WERI-Rb-1 (cell line): Measurements from ENCODE around the gene CTU2.

Experiments
- DNase-seq: peaks from one replicate; pipeline ENCODE4 v3.0.0-alpha.2; 2020
- H3K27ac ChIP-seq: fragments of 250-450 bp; sonication (Bioruptor Pico); 2 replicates; pipeline ENCODE4 v1.5.1; 2020; ENCODE audit warnings: mild to moderate bottlenecking, moderate library complexity
- H3K27me3 ChIP-seq: fragments of 250-450 bp; sonication (Bioruptor Pico); 2 replicates; pipeline ENCODE4 v1.5.1; 2021; ENCODE audit warnings: mild to moderate bottlenecking, low read depth, moderate library complexity; ENCODE audit not compliant: insufficient read depth, severe bottlenecking
- H3K36me3 ChIP-seq: fragments of 250-450 bp; sonication (Bioruptor Pico); 2 replicates; pipeline ENCODE4 v1.5.1; 2020; ENCODE audit warnings: mild to moderate bottlenecking, moderate library complexity
- H3K4me3 ChIP-seq: 2 replicates; pipeline ENCODE4 v1.5.1; 2011; ENCODE audit warnings: low read depth, mild to moderate bottlenecking, control low read depth, low read length
- H3K9me3 ChIP-seq: fragments of 250-450 bp; sonication (Bioruptor Pico); 2 replicates; pipeline ENCODE4 v1.5.1; 2021; ENCODE audit warnings: mild to moderate bottlenecking, moderate library complexity; ENCODE audit not compliant: severe bottlenecking
- CTCF ChIP-seq: IDR thresholded peaks from 2 replicates; pipeline ENCODE4 v1.5.1; 2011; ENCODE audit warnings: low read depth, mild to moderate bottlenecking, control low read depth, inconsistent platforms, low read length

The CTU2 gene

GRCh38 chr16:88741368-88741767 is 35.1 kb downstream of the CTU2 start:
- H3K27ac ChIP-seq, result no peak overlapping the region
- no peaks in the 10 kb centered on the region for H3K36me3 ChIP-seq
- TF ChIP-seq CTCF, result no peak

DNA sequence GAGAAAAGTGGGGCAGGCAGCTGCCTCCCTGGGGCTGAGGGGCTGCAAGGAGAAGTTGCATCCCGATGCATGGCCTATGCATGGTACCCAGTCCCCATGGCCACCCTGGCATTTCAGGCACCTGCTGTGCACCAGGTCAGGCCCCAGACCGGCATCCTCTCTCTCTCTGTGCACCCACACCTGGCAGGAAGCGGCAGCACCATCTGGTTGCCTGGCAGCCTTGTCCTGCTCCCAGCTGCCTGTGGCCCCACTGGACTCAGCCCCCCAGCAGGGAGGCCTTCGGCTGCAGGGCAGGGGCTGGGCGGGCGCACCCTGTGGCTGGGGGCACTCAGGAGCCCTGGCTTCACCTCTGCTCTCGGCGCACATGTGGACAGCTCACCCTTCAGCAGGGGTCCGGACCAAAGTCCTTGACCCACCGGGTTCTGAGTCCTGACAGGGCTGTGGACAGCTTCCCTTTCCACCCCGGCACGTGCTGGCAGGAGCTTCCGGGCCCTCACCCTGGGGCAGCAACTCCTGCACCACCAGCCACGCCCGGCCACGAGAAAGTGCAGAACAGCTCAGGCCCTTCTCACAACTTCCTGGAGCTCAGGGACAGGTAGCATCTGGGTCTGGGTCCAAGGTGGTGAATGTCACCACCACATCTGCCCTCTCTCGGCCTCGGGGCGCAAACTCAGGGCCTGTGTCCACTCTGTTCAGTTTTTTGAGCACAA is 36.7 kb downstream of the CTU2 start:
- no peaks in the 10 kb centered on the region for H3K27me3 ChIP-seq
- H3K27ac ChIP-seq, result no peak overlapping the region
- H3K4me3 ChIP-seq, result no peak overlapping the region
- no peak for DNase-seq
- no peaks in the 10 kb centered on the region for H3K36me3 ChIP-seq
- H3K9me3 ChIP-seq, result no peaks in the 10 kb centered on the region
- no peak for TF ChIP-seq CTCF

More at GRCh38 chr16:88741368-88741767, 35.1 kb downstream of the CTU2 start:
- DNase-seq, result no peak
- Histone ChIP-seq H3K27me3 (no peaks in the 10 kb centered on the region), H3K4me3 (no peak overlapping the region), H3K9me3 (no peaks in the 10 kb centered on the region)

GRCh38 chr16:88743693-88744576 is 37.6 kb downstream of the CTU2 start:
- no peaks in the 10 kb centered on the region for H3K36me3 ChIP-seq
- no peaks in the 10 kb centered on the region for H3K27me3 ChIP-seq
- DNase-seq, result peak; percentile 59
- H3K4me3 ChIP-seq, result no peak overlapping the region
- TF ChIP-seq CTCF, result peak; percentile 87
- no peaks in the 10 kb centered on the region for H3K9me3 ChIP-seq
- H3K27ac ChIP-seq, result no peak overlapping the region

DNA sequence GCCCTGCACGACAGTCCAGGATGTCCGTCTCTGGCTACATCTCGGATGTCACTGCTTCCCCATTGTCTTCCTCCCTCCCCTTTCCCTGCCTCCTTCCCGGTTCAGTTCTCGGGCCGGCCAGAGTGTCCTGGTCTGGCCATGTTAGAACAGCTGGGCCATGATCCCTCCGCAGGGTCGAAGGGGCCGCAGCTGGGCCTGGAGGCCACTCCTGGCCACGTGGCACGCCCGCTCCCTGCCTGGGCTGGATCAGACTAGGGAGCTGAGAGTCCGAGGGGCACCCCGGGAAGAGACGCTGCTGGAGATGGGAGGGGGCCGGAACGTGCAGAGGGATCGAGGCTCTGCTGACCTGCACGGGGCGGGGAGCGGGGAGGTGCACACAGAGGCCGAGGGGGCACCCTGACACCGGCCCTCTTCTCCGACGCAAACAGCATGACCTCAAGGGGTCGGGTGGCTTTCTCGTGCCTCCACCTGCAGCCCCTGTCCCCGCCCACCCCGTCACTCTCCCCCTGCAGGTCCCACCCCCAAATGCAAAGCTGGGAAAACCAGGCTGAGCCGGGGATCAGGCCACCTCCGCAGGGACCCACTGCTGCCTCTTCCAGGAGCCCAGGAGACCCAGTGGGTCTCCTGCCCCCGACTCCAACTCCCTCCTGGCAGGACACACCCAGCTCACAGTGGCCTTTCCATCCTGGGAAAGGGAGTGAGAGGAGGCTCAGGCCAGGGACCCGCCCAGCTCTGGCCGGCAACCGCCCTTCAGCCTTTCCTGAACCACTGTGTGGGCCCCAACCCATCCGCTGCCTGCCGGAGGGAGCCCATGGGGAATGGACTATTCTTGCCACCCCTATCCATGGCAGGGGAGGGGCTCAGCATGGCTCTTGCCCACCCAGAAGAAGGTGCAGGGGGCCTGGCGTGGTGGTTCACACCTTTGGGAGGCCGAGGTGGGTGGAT is 38.5 kb downstream of the CTU2 start:
- TF ChIP-seq CTCF, result no peak
- Histone ChIP-seq H3K9me3 (no peaks in the 10 kb centered on the region), H3K27me3 (no peaks in the 10 kb centered on the region), H3K36me3 (no peaks in the 10 kb centered on the region), H3K4me3 (no peak overlapping the region), H3K27ac (no peak overlapping the region)
- no peak for DNase-seq

DNA sequence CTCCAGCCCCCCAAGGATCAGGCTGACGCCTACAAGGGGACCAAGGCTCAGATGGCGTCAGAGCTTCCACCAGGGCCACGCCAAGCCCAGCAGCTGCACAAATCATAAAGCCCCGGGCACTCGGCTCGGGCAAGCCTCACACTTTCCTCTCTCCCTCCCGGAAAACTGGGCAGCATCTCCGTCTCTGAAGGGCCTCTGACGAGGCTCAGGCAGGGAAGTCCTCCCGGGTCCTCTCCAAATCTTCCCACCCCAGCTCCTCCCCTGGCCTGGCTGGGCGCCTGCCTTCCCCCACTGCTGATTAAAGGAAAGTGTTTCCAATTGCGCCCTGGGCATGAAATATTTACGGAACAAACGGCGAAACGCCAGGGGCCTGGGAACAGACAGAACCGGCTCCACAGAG is 40.2 kb downstream of the CTU2 start:
- no peak overlapping the region for H3K27ac ChIP-seq
- H3K9me3 ChIP-seq, result no peaks in the 10 kb centered on the region
- H3K27me3 ChIP-seq, result no peaks in the 10 kb centered on the region
- H3K36me3 ChIP-seq, result no peaks in the 10 kb centered on the region
- no peak for TF ChIP-seq CTCF
- DNase-seq, result no peak
- H3K4me3 ChIP-seq, result no peak overlapping the region
